Measurements from ENCODE around the gene ACO1. TPM values are rescaled to one million over a fixed set of nuclear protein-coding genes. Genes with fewer than 3 reads are reported as not detected.
A peak's percentile ranks its signal among the peaks of the same experiment; 100 is the strongest.

ACO1 gene
- total and polyA plus RNA-seq, 12 donors = 7.1 to 77.6 (median 65.1) TPM

- no peak overlapping the region for H3K27ac ChIP-seq
- no peak overlapping the region for H3K4me3 ChIP-seq
- H3K9me3 ChIP-seq = no peaks in the 10 kb centered on the region
- H3K36me3 ChIP-seq = no peaks in the 10 kb centered on the region
- DNase-seq (no peak), ATAC-seq (no peak)
- H3K27me3 ChIP-seq = no peaks in the 10 kb centered on the region
- no peak for TF ChIP-seq CTCF (IDR thresholded peaks at IDR 0.05)
- intact Hi-C loops (cut with DNase I) = no loop called here
- H3K4me1 ChIP-seq = peaks cover 0 to 9% (median 0%) of the 10 kb centered on the region in 9 donors
- WGBS, 2 donors = 48 to 58% methylated on average over 5 of the region's 5 CpGs
Measured at GRCh38 chr9:32340361-32340760, 44.1 kb upstream of the ACO1 start.

GRCh38 chr9:32344551-32345182 is 39.8 kb upstream of the ACO1 start:
- ATAC-seq (peak in 3 of 8 donors; percentile 34 to 35 (median 34)), DNase-seq (no peak)
- TF ChIP-seq CTCF (IDR thresholded peaks at IDR 0.05) = no peak
- intact Hi-C loops (cut with DNase I) = no loop called here
- Histone ChIP-seq H3K27me3 (no peaks in the 10 kb centered on the region), H3K4me1 (peaks cover 0 to 9% (median 0%) of the 10 kb centered on the region in 9 donors), H3K4me3 (peak overlapping the region in 2 of 10 donors; percentile 7 to 9), H3K9me3 (no peaks in the 10 kb centered on the region), H3K36me3 (no peaks in the 10 kb centered on the region), H3K27ac (no peak overlapping the region)
- 45 to 51% methylated on average over 6 of the region's 6 CpGs for WGBS, 2 donors

GRCh38 chr9:32345243-32345642 is 39.2 kb upstream of the ACO1 start:
- Histone ChIP-seq H3K27me3 (no peaks in the 10 kb centered on the region), H3K36me3 (no peaks in the 10 kb centered on the region), H3K27ac (no peak overlapping the region), H3K4me3 (no peak overlapping the region), H3K4me1 (peaks cover 0 to 9% (median 0%) of the 10 kb centered on the region in 9 donors), H3K9me3 (no peaks in the 10 kb centered on the region)
- ATAC-seq (no peak), DNase-seq (no peak)
- intact Hi-C loops (cut with DNase I) = no loop called here
- 46 to 47% methylated on average over 5 of the region's 5 CpGs for WGBS, 2 donors
- no peak for TF ChIP-seq CTCF (IDR thresholded peaks at IDR 0.05)

GRCh38 chr9:32347571-32347970 is 36.9 kb upstream of the ACO1 start:
- TF ChIP-seq CTCF (IDR thresholded peaks at IDR 0.05) = no peak

More at GRCh38 chr9:32347571-32347970, 36.9 kb upstream of the ACO1 start:
- intact Hi-C loops (cut with DNase I) = no loop called here
- H3K4me1 ChIP-seq = peaks cover 0 to 9% (median 0%) of the 10 kb centered on the region in 9 donors
- no peaks in the 10 kb centered on the region for H3K36me3 ChIP-seq
- DNase-seq (no peak), ATAC-seq (no peak)
- H3K27me3 ChIP-seq = no peaks in the 10 kb centered on the region
- H3K9me3 ChIP-seq = no peaks in the 10 kb centered on the region
- WGBS, 2 donors = 71 to 74% methylated on average over 2 of the region's 2 CpGs
- H3K27ac ChIP-seq = no peak overlapping the region
- no peak overlapping the region for H3K4me3 ChIP-seq

Measured in heart right ventricle (tissue), 16 donors.